H1 (cell line): Measurements from ENCODE around the gene COL4A2. TPM values are rescaled to one million over a fixed set of nuclear protein-coding genes. Genes with fewer than 3 reads are reported as not detected.

ENCODE experiments used
- CTCF ChIA-PET: fragments of 300-600 bp; sonication (Branson Sonifier 250); formaldehyde crosslinking; loops from one replicate; lab custom pipeline; 2021; ENCODE audit not compliant: partially characterized antibody; lab: Charles Lee
- POLR2A ChIA-PET: fragments of 300-600 bp; sonication (Branson Sonifier 250); formaldehyde crosslinking; loops from one replicate; lab custom pipeline; 2021; ENCODE audit warnings: inconsistent platforms; ENCODE audit not compliant: partially characterized antibody; lab: Charles Lee
- DNase-seq, 2 experiments: peaks; one replicate each; pipeline versions ENCODE4 v3.0.0 to v3.0.0-alpha.2; 2010 to 2022; ENCODE audit warnings: low spot score in 2 of 2, low read depth in 1 of 2, mixed read lengths in 1 of 2
- FAIRE-seq: peaks from 2 replicates; lab custom pipeline; 2011; peaks lifted over from hg19 to GRCh38; lab: Jason Lieb, UNC
- H2AFZ ChIP-seq: 2 replicates; pipeline ENCODE4 v1.8.1; 2012; ENCODE audit warnings: low read length, inconsistent platforms
- H2AK5ac ChIP-seq: 2 replicates; pipeline ENCODE4 v1.6.1; 2013; ENCODE audit warnings: low read depth, low read length
- H2BK120ac ChIP-seq: replicated peaks from 2 replicates; pipeline ENCODE3; 2013; ENCODE audit warnings: low read depth, low read length, inconsistent platforms
- H2BK12ac ChIP-seq: 2 replicates; pipeline ENCODE4 v1.6.1; 2013; ENCODE audit warnings: low read depth, low read length
- H2BK15ac ChIP-seq: 2 replicates; pipeline ENCODE4 v1.6.1; 2013; ENCODE audit warnings: low read length
- H2BK20ac ChIP-seq: 2 replicates; pipeline ENCODE4 v1.6.1; 2013; ENCODE audit warnings: low read length
- H2BK5ac ChIP-seq: 2 replicates; pipeline ENCODE4 v1.6.1; 2013; ENCODE audit warnings: low read depth, low read length
- H3K14ac ChIP-seq: 2 replicates; pipeline ENCODE4 v1.6.1; 2013; ENCODE audit warnings: inconsistent platforms; ENCODE audit not compliant: insufficient read length
- H3K18ac ChIP-seq: 2 replicates; pipeline ENCODE4 v1.6.1; 2013; ENCODE audit warnings: low read length; ENCODE audit errors: extremely low read depth
- H3K23ac ChIP-seq: 2 replicates; pipeline ENCODE4 v1.6.1; 2013; ENCODE audit warnings: inconsistent platforms; ENCODE audit not compliant: insufficient read length
- H3K23me2 ChIP-seq: 2 replicates; pipeline ENCODE4 v1.6.1; 2013; ENCODE audit warnings: low read depth, low read length
- H3K27ac ChIP-seq: 2 replicates; pipeline ENCODE4 v1.6.1; 2011; ENCODE audit warnings: low read depth, low read length, inconsistent platforms
- H3K27me3 ChIP-seq, 4 experiments: replicated peaks in 1 of 4; 1 replicate in 1 of 4; 2 replicates in 3 of 4; pipeline versions ENCODE4 v1.6.1 to v1.8.1; 2011 to 2013; ENCODE audit warnings: low read length in 3 of 4, mild to moderate bottlenecking in 3 of 4, inconsistent platforms in 2 of 4, mixed read lengths in 2 of 4, moderate library complexity in 1 of 4; ENCODE audit not compliant: control insufficient read depth in 3 of 4, insufficient read depth in 3 of 4; ENCODE audit errors: extremely low read depth in 1 of 4
- H3K36me3 ChIP-seq, 4 experiments: 2 replicates each; pipeline versions ENCODE4 v1.6.1 to v1.8.1; 2011 to 2013; ENCODE audit warnings: mild to moderate bottlenecking in 4 of 4, low read length in 3 of 4, moderate library complexity in 2 of 4, control low read depth in 1 of 4, inconsistent platforms in 1 of 4; ENCODE audit not compliant: insufficient read depth in 4 of 4, control insufficient read depth in 2 of 4
- H3K4ac ChIP-seq: replicated peaks from 2 replicates; pipeline ENCODE3; 2013; ENCODE audit warnings: low read length, low read depth, mixed read lengths, inconsistent platforms; ENCODE audit not compliant: insufficient read length
- H3K4me1 ChIP-seq, 4 experiments: replicated peaks in 1 of 4; 1 replicate in 1 of 4; 2 replicates in 3 of 4; pipeline versions ENCODE4 v1.6.1 to v1.8.1; 2011 to 2013; ENCODE audit warnings: low read length in 3 of 4, inconsistent platforms in 2 of 4, mixed read lengths in 1 of 4; ENCODE audit not compliant: insufficient read depth in 4 of 4, control insufficient read depth in 3 of 4
- H3K4me2 ChIP-seq, 2 experiments: 2 replicates each; pipeline versions ENCODE4 v1.6.1 to v1.8.1; 2011 to 2013; ENCODE audit warnings: low read depth in 2 of 2, low read length in 2 of 2, control low read depth in 1 of 2, inconsistent platforms in 1 of 2, mild to moderate bottlenecking in 1 of 2; ENCODE audit not compliant: insufficient read depth in 1 of 2
- H3K4me3 ChIP-seq, 4 experiments: fragments of 200-600, 300-600 bp in 1 of 4; sonication (generic), shearing (Covaris generic), sonication (Bioruptor Twin) in 1 of 4; 2 replicates each; pipeline versions ENCODE4 v1.5.1 to v1.8.1; 2011 to 2016; ENCODE audit warnings: low read length in 4 of 4, low read depth in 3 of 4, control low read depth in 2 of 4, inconsistent platforms in 2 of 4, mild to moderate bottlenecking in 2 of 4, mixed read lengths in 1 of 4, moderate library complexity in 1 of 4; ENCODE audit not compliant: insufficient read depth in 2 of 4; ENCODE audit errors: extremely low read depth in 1 of 4
- H3K56ac ChIP-seq: replicated peaks from 2 replicates; pipeline ENCODE3; 2013; ENCODE audit warnings: low read depth, mild to moderate bottlenecking, mixed read lengths, low read length, inconsistent platforms; ENCODE audit not compliant: insufficient read length
- H3K79me1 ChIP-seq: 2 replicates; pipeline ENCODE4 v1.6.1; 2013; ENCODE audit warnings: low read depth, low read length, control low read depth
- H3K79me2 ChIP-seq, 2 experiments: 2 replicates each; pipeline versions ENCODE4 v1.6.1 to v1.8.1; 2012 to 2013; ENCODE audit warnings: low read length in 2 of 2, mild to moderate bottlenecking in 2 of 2, inconsistent platforms in 1 of 2; ENCODE audit not compliant: insufficient read depth in 2 of 2, control insufficient read depth in 1 of 2
- H3K9ac ChIP-seq, 4 experiments: replicated peaks in 1 of 4; 1 replicate in 1 of 4; 2 replicates in 3 of 4; pipeline versions ENCODE4 v1.6.1 to v1.8.1; 2011 to 2013; ENCODE audit warnings: low read depth in 3 of 4, low read length in 3 of 4, control low read depth in 2 of 4, mild to moderate bottlenecking in 2 of 4, moderate library complexity in 2 of 4, inconsistent platforms in 1 of 4; ENCODE audit errors: extremely low read depth in 1 of 4
- H3K9me3 ChIP-seq, 2 experiments: 2 replicates each; pipeline versions ENCODE4 v1.6.1 to v1.8.1; 2012 to 2013; ENCODE audit warnings: mild to moderate bottlenecking in 2 of 2, moderate library complexity in 2 of 2, control low read depth in 1 of 2, inconsistent platforms in 1 of 2, low read depth in 1 of 2, low read length in 1 of 2, mixed read lengths in 1 of 2; ENCODE audit not compliant: insufficient read depth in 2 of 2
- H4K20me1 ChIP-seq, 2 experiments: replicated peaks in 1 of 2; 2 replicates each; pipeline versions ENCODE3 to v1.8.1; 2011 to 2013; ENCODE audit warnings: inconsistent platforms in 2 of 2, low read length in 2 of 2, mild to moderate bottlenecking in 1 of 2; ENCODE audit not compliant: insufficient read depth in 2 of 2, control insufficient read depth in 1 of 2
- H4K5ac ChIP-seq: 2 replicates; pipeline ENCODE4 v1.6.1; 2013; ENCODE audit warnings: low read length, low read depth, mixed read lengths, inconsistent platforms; ENCODE audit not compliant: insufficient read length
- H4K8ac ChIP-seq: 2 replicates; pipeline ENCODE4 v1.8.0; 2013; ENCODE audit warnings: mild to moderate bottlenecking, moderate library complexity, low read length, inconsistent platforms; ENCODE audit not compliant: insufficient read depth; ENCODE audit errors: extremely low read depth
- H4K91ac ChIP-seq: replicated peaks from 2 replicates; pipeline ENCODE3; 2013; ENCODE audit warnings: low read length, mixed read lengths, inconsistent platforms; ENCODE audit not compliant: insufficient read length
- JUND ChIP-seq: IDR thresholded peaks from 2 replicates; pipeline ENCODE4 v1.6.1; 2011; ENCODE audit warnings: mild to moderate bottlenecking, improper control_type of control experiment, low read length
- POLR2A ChIP-seq, 2 experiments: IDR thresholded peaks; 1 replicate in 1 of 2; 2 replicates in 1 of 2; pipeline ENCODE4 v1.6.1; 2011; ENCODE audit warnings: low read depth in 2 of 2, low read length in 2 of 2, mild to moderate bottlenecking in 2 of 2; ENCODE audit errors: control extremely low read depth in 1 of 2
- TEAD4 ChIP-seq: IDR thresholded peaks from 2 replicates; pipeline ENCODE4 v1.6.1; 2012; ENCODE audit warnings: low read depth, low read length, inconsistent platforms, mixed read lengths
- WGBS, 2 experiments: shearing (Covaris generic) in 1 of 2; methylation state at CpG; one replicate each; pipeline versions ENCODE4 v1.1.6 to v1.1.7; 2013 to 2015; ENCODE audit warnings: low lambda C conversion rate in 2 of 2, mixed read lengths in 2 of 2, inconsistent platforms in 1 of 2, low coverage in 1 of 2, missing lambda C conversion rate in 1 of 2; ENCODE audit not compliant: insufficient replicate concordance in 2 of 2, insufficient coverage in 1 of 2, insufficient read length in 1 of 2; ENCODE audit errors: extremely low coverage in 1 of 2, missing lambda C conversion rate in 1 of 2; 5-methylcytosine and 5-hydroxymethylcytosine counted together
- polyA plus RNA-seq, 7 experiments: library from polyadenylated mRNA; depleted of rRNA in 3 of 7; stranded (reverse) in 5 of 7; unstranded in 2 of 7; fragments of >200 nt in 5 of 7; fragments of 200-250 nt in 2 of 7; gene quantifications; 1 replicate in 5 of 7; 2 replicates in 1 of 7; 4 replicates in 1 of 7; pipeline versions ENCODE4 v1.2.1 to v1.2.3, GENCODE V29; 2011 to 2013; ENCODE audit warnings: missing spikeins in 2 of 7, mixed read lengths in 2 of 7
- total RNA-seq: library from RNA; stranded (reverse); fragmentation: NEBNext Ultra II Directional; extraction: Animal tissue kit (Norgen Biotek cat#: 25700); gene quantifications from 2 replicates; pipeline ENCODE4 v1.2.1, GENCODE V29; 2021

Gene COL4A2
- total and polyA plus RNA-seq, 2 of the 8 experiments (the other 6 are each of a cell fraction or from before 2014, with no cell fraction given) = 80.4 to 87.3 TPM

GRCh38 chr13:110454956-110455355, 147.9 kb downstream of the COL4A2 start:
- H3K4me3 ChIP-seq = no peak overlapping the region
- no peak overlapping the region for H3K56ac ChIP-seq
- no peak overlapping the region for H3K4me2 ChIP-seq
- H4K91ac ChIP-seq = no peak overlapping the region
- H3K14ac ChIP-seq = no peak overlapping the region
- H2BK120ac ChIP-seq = no peak overlapping the region
- H2BK12ac ChIP-seq = peak overlapping the region; percentile 77; the same call in 1 of the 2 replicates
- 90% methylated on average over 14 of the region's 14 CpGs; no CpG with 5 or more reads in 1 of the 2 experiments for WGBS, 2 experiments
- H3K23me2 ChIP-seq = no peaks in the 10 kb centered on the region
- no peak overlapping the region for H4K8ac ChIP-seq
- H2BK20ac ChIP-seq = 0 out of 2 replicates have a peak overlapping the region, but pooled peaks have one; percentile 55
- no peak overlapping the region for H4K5ac ChIP-seq
- H3K27ac ChIP-seq = no peak overlapping the region
- H2AFZ ChIP-seq = no peak overlapping the region
- H3K9me3 ChIP-seq = no peaks in the 10 kb centered on the region
- TF ChIP-seq TEAD4 (no peak), POLR2A (IDR thresholded peaks at IDR 0.05; ENCODE audit: control extremely low read depth in 1 of 2, low read depth in 2 of 2, low read length in 2 of 2) (no peak), JUND (no peak)
- peaks cover 0 to 5% (median 1%) of the 10 kb centered on the region in 4 experiments; a peak in 4 of 7 replicates for H3K4me1 ChIP-seq
- H3K27me3 ChIP-seq = no peaks in the 10 kb centered on the region
- no peak overlapping the region; the same call in 1 of the 2 replicates for H2BK15ac ChIP-seq
- FAIRE-seq = no peak
- ChIA-PET POLR2A (interaction anchor here (1.6 kb wide), 1 partner anchor 12 kb away, joined by 4 read pairs; no protein-coding TSS in a partner anchor), CTCF (interaction anchor here (0.7 to 2.3 kb wide), 32 partner anchors 11 to 594 kb away, joined by 3 to 19 read pairs (median 4); no protein-coding TSS in a partner anchor)
- H3K79me2 ChIP-seq = no peaks in the 10 kb centered on the region
- no peak overlapping the region for H3K4ac ChIP-seq
- DNase-seq = no peak
- no peaks in the 10 kb centered on the region for H3K79me1 ChIP-seq
- 0 out of 2 replicates have a peak overlapping the region, but pooled peaks have one; percentile 4 for H3K18ac ChIP-seq
- H3K36me3 ChIP-seq = peaks cover 0 to 4% (median 0%) of the 10 kb centered on the region in 4 experiments; a peak in 2 of 8 replicates
- peaks cover 0 to 2% of the 10 kb centered on the region in 2 experiments for H4K20me1 ChIP-seq
- 0 out of 2 replicates have a peak overlapping the region, but pooled peaks have one; percentile 71 for H2AK5ac ChIP-seq
- H2BK5ac ChIP-seq = peak overlapping the region; percentile 47; the same call in 1 of the 2 replicates
- no peak overlapping the region for H3K23ac ChIP-seq
- no peak overlapping the region for H3K9ac ChIP-seq
